ENCODE results near the gene IZUMO2.
"Not testable (repeated sequence)": the region's sequence is repeated elsewhere in the genome, so short reads cannot be mapped to it uniquely, and the experiment has no call there.

The IZUMO2 gene

DNA sequence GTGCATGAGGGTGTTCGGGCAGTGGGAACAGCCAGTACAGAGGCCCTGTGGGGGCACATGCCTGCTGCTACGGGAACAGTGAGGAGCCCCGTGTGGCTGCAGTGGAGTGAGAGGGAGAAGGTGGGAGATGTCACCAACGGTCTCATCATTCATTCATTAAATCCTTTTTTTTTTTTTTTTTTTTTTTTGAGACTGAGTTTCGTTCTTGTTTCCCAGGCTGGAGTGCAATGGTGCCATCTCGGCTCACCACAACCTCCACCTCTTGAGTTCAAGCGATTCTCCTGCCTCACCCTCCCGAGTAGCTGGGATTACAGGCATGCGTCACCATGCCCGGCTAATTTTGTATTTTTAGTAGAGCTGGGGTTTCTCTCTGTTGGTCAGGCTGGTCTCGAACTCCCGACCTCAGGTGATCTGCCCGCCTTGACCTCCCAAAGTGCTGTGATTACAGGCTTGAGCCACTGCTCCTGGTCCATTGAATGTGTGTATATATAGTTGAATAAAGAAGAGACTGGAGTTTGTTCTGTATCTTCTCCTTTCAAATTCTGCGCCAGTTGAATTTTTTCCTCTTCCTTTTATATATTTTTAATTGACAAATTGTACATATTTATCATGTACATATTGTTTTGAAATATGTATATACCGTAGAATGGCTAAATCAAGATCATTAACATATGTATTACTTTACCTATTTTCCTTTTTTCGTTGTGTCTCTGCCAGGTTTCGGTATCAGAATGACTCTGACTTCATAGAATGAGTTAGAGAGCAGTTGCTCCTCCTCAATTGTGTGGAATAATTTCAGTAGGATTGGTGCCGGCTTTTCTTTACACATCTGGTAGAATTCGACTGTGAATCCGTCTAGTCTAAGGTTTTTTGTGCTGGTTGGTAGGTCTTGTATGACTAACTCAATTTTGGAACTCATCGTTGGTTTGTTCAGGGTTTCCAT lies 28.0 kb downstream of the IZUMO2 start:
- not testable (repeated sequence) for DNase-seq

DNA sequence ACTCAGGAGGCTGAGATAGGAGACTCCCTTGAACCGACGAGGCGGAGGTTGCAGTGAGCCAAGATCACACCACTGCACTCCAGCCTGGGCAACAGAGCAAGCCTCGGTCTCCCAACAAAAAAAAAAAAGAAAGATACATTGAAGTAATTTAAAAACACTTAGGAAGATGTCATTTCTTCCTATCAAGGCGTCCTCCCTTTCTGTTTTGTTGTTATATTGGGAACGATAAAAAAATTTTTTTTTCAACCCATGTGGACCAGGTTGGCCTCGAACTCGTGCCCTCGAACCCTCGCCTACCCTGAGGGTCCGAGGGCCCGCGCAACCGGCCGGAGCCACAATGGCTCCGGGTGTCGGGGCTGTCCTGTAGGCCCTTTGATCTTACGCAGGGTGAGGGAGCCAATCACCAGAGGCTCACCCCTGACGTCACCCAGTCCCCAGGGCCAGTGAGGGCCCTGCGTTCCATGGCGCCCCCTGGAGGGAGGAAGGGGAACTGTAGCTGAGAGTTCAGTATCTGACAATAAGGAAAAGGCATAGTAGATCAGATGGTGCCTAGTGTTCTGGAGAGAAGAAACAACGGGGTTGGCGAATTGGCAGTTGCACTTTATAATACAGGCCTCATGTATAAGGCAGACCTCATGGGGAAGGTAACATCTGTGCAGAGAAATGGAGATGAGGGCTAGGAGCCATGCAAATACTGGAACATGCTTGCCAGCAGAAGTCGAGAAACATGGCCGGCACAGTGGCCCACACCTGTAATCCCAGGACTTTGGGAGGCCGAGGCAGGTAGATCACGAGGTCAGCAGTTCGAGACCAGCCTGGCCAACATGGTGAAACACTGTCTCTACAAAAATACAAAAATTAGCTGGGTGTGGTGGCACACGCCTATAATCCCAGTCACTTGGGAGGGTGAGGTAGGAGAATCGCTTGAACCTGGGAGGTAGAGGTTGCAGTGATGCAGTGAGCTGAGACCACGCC lies 29.3 kb downstream of the IZUMO2 start:
- not testable (repeated sequence) for DNase-seq

DNA sequence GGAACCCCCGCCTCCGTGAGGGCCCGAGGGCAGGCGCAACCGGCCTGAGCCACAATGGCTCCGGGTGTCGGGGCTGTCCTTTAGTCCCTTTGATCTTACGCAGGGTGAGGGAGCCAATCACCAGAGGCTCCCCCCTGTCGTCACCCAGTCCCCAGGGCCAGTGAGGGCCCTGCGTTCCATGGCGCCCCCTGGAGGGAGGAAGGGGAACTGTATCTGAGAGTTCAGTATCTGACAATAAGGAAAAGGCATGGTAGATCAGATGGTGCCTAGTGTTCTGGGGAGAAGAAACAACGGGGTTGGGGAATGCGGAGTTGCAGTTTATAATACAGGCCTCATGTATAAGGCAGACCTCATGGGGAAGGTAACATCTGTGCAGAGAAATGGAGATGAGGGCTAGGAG lies 59.1 kb downstream of the IZUMO2 start:
- DNase-seq = not testable (repeated sequence)

- not testable (repeated sequence) for DNase-seq
These were observed 59.7 kb downstream of the IZUMO2 start for GRCh38 chr19:50103405-50103804.

All from NCI-H1417 (cell line).